AG09319 (cell line): ENCODE data around the gene ZNF777.
"Not testable (repeated sequence)": the region's sequence is repeated elsewhere in the genome, so short reads cannot be mapped to it uniquely, and the experiment has no call there.

Experiments
- DNase-seq: peaks from one replicate; pipeline ENCODE4 v3.0.0-alpha.2; 2010; ENCODE audit warnings: low read depth; ENCODE audit errors: extremely low read depth
- TF ChIP-seq, protein P1 (sequence below): IDR thresholded peaks from 2 replicates; pipeline ENCODE4 v1.5.1; 2011; ENCODE audit warnings: low read depth, mild to moderate bottlenecking, inconsistent platforms, low read length, moderate library complexity

Gene ZNF777

DNA sequence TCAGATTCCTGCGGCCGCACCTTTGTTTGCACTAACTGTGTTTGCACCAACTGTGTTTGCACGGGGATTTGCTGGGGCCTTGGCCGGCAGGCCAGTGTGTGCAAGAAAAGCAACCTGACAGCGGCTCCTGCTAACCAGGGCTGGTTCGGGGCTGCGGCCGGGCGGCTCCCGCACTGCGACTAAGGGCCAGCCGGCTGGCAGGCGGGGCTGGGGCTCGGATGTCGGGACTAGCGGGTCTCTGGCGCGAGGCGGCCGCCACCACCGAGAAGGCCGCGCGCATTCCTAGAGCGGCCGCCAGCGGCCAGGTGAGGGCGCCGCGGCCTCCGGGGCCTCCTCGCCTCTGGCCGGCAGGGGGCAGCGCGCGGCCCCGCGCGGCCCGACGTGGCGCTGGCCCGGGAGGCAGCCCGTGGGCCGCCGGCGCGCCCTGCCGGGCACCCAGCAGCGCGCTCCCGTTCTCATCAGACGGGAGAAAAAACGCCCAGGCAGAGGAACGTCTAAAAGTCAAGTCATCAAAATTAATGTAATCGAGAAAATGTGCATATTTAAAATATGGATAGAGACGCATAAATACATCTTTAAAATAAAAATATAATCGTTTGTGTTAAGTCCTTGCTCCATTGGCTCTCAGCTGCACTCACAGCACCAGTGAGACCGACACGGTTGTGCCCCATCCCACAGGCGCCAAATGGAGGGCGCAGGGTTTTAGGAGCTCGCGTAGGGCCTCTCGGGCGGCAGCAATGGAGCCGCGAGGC, 38.5 kb downstream of the ZNF777 start:
- DNase-seq: peak; percentile 11
- TF ChIP-seq, protein P1, sequence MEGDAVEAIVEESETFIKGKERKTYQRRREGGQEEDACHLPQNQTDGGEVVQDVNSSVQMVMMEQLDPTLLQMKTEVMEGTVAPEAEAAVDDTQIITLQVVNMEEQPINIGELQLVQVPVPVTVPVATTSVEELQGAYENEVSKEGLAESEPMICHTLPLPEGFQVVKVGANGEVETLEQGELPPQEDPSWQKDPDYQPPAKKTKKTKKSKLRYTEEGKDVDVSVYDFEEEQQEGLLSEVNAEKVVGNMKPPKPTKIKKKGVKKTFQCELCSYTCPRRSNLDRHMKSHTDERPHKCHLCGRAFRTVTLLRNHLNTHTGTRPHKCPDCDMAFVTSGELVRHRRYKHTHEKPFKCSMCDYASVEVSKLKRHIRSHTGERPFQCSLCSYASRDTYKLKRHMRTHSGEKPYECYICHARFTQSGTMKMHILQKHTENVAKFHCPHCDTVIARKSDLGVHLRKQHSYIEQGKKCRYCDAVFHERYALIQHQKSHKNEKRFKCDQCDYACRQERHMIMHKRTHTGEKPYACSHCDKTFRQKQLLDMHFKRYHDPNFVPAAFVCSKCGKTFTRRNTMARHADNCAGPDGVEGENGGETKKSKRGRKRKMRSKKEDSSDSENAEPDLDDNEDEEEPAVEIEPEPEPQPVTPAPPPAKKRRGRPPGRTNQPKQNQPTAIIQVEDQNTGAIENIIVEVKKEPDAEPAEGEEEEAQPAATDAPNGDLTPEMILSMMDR: peak; percentile 39

DNA sequence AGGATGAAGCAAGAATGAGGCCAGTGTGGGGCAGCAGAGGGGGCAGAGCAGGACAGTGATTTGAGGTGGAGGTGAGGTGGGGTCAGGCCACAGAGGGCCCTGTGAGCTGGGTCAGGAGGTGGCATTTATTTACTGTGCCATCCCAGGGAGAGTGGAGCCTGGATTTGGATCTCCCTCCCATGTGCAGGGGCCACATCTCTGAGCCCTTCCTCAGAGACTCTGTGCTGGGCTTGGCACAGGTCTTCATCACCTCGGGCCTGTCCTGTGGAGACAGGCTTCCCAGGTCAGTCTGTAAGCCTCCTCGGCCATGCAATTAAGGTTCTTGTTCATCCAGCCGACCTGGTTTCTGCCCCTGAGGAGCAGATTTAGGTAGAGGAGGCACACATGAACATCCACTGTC, 40.9 kb downstream of the ZNF777 start:
- TF ChIP-seq, protein P1: no peak
- no peak for DNase-seq

DNA sequence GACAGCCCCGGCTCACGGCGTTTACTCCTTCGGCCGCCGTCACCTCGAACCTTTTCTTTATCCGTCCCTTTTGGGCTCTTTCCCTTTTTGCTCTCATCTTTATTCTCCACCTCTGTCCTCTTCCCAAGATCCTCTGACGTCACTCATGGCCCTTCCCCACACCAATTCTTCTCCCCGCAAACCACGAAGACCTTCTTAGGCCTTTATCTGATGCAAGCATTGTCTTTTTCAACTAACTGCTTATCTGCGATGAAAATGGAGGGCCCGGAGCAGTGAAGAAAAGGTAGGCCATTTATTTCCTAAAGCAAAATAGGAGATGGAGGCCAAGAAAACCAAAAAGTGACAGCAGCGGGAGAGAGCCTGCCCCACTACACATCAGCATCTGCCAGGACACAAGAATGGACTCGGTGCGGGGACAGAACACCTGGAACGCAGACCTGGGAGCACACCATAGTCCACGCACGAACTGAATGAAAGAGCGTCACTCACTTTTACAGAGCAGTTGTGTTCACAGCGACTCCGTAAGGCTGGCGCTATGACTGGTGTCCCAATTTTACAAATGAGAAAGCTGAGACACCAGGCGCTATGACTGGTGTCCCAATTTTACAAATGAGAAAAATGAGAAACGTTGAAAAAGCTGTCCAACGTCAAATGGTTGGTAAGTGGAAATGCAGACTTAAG, 45.3 kb downstream of the ZNF777 start:
- no peak for DNase-seq
- TF ChIP-seq, protein P1: no peak

DNA sequence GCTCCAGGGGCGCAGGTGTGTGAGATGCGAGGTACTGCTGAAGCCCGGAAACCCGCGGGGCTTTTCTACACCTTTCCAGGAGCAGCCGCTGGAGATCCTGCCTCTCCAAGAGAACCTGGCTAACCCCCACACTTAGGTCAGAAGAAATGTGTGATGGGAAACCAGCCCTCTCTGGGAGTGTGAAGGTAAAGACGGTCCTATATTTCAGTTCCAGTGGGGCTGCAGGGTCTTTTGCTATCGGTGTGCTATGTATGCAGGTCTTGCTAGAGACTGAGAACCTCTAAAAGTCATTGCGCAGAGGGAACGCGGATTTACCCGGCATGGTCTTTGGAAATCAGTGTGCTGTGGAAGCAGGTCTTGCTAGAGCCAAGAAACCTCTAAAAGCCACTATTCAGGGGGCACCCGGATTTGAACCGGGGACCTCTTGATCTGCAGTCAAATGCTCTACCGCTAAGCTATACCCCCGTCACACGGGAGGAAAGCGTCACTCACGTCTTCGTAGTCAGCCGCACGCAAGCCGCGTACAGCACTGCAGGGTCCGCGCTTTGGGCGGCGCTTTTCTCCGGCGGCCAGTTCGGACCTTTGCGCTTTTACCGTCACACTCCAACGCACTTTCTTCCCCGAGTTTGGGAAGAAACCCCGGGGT, 46.0 kb downstream of the ZNF777 start:
- TF ChIP-seq, protein P1: no peak
- peak; percentile 27 for DNase-seq

DNA sequence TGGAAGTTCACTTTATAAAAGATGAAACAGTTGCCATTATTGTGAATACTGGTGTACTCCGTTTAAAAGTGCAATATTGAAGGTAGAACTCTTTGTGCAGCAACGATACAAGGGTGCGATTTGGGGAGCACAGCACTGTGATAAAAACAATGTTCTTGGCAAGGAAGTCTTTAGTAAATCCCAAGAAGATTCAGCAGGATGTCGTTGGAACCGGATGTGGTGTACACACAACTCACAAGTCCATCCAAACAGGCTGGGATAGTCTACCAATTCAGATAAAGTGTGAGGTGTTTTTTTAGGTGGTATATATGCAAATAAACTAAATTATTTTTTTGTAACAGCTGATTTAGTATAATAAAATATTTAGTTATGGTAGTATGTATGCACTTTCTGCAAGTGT, 46.7 kb downstream of the ZNF777 start:
- no peak for DNase-seq
- TF ChIP-seq, protein P1: no peak

DNA sequence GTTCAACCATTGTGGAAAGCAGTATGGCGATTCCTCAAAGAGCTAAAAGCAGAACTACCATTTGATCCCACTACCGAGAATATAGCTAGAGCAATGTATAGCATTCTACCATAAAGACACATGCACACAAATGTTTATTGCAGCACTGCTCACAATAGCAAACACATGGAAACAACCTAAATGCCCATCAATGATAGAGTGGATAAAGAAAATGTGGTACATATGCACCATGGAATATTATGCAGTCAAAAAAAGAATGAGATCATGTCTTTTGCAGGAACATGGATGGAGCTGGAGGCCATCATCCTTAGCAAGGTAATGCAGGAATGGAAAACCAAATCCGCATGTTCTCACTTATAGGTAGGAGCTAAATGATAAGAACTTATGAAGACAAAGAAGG, 47.8 kb downstream of the ZNF777 start:
- not testable (repeated sequence) for DNase-seq

DNA sequence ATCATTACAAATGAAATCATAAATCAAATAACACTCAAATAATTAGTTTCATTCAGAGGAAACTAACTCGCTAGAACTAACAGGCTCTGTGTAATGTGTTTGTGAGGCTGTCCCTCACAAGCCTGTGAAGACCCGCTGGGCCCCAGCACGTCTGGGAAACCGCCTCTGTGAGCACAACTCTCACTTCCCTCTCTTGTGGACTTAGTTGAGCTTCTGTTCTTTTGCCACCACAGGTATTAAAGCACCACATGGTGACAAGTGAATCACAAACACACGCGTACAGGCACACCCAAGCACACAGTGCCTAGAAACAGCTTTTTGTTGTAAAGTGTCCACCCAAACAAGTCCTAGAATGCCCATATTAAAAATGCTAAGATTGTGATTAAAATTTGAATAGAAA, 51.0 kb downstream of the ZNF777 start:
- TF ChIP-seq, protein P1: no peak
- no peak for DNase-seq
